GM15510 (cell line): ENCODE data around the gene PAK1.

ENCODE experiments used
- POLR2A ChIP-seq: IDR thresholded peaks from 3 replicates; pipeline ENCODE4 v1.6.1; 2011; ENCODE audit warnings: borderline replicate concordance; ENCODE audit not compliant: insufficient read length; ENCODE audit errors: extremely low read depth

PAK1 gene

DNA sequence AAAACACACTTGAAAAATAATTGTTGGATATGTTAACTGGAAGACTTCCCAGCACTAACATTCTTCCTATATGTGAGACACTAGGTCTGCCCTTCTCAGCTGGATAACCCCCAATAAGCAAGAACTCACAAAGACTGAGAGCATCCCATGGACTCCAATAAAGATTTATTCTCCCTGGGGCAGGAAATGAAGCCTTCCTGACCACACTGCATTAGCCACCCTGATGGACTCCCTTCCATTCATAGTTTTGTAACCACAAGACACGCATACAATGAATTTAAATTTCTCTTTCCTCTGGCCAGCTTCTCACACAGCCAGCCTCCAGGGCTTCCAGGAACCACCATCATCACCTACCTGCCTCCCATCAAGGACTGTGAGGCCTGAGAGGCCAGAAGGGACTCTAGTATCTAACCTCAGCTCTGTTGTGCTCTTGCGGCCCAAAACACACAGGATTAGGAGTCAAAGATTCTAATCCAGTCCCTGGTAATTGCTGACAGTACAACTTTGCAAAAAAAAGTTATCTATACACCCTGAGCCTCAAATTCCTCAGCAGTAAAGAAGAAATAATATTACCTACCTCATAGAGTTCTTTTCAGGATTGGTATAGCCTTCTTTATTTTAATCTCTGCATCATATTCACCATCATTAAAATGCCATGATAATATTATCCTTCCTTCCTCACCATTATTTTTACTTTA lies 126.8 kb downstream of the PAK1 start:
- TF ChIP-seq POLR2A, result no peak

DNA sequence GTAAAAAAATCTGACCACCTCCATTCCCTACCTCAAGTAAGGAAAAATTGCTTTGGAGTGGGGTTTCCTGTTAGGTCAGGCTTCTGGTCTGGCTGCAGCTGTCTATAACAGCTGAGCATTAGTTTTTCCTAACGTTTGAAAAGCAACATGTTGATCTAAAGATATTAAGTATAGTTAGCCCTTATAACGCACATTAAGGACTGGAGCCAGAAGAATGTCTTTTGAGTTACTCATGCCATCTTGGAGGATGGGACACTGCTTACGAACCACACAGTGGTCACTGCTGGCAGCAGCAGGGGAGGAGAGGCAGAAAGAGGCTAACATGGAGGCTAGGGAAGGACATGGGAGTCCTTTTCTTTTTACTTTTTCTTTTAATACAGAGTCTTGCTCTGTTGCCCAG lies 128.3 kb downstream of the PAK1 start:
- TF ChIP-seq POLR2A, result no peak

DNA sequence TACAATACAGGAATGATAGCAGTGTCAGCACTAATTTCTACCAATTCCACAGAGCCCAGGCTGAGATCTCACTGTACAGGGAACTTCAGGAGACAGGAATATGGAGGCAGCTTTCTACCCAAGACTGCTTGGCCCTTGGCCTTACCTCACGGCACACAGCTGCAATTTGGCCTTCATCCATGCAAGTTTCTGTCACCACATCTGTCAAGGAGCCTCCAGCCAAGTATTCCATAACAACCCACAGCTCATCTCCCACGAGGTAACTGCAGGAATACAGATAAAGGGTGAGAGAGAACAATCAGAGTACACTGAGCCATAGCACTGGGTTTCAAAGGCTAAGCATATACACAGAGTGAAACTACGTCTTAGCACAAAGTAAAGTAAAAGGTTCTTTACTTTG lies 133.4 kb downstream of the PAK1 start:
- no peak for TF ChIP-seq POLR2A

- TF ChIP-seq POLR2A, result no peak
Observed at GRCh38 chr11:77332259-77332658, 141.6 kb downstream of the PAK1 start.

GRCh38 chr11:77325159-77325558 lies 148.7 kb downstream of the PAK1 start:
- no peak for TF ChIP-seq POLR2A

DNA sequence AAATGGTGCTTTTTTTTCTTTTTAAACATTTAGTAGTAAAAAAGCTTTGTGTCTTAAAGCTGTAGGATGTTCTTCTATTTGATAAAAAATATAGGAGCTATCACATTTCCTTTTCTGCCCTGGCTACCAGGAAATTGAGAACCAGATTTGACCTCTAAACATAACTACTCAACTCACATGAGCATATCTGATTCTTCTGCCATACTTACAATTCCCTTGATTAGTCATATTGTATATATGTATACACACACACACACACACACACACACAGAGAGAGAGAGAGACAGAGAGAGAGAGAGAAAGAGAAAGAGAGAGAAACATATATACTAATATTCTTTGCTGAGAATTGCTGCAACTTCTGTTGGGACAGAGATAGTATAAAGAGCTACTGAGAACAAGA lies 149.4 kb downstream of the PAK1 start:
- no peak for TF ChIP-seq POLR2A

DNA sequence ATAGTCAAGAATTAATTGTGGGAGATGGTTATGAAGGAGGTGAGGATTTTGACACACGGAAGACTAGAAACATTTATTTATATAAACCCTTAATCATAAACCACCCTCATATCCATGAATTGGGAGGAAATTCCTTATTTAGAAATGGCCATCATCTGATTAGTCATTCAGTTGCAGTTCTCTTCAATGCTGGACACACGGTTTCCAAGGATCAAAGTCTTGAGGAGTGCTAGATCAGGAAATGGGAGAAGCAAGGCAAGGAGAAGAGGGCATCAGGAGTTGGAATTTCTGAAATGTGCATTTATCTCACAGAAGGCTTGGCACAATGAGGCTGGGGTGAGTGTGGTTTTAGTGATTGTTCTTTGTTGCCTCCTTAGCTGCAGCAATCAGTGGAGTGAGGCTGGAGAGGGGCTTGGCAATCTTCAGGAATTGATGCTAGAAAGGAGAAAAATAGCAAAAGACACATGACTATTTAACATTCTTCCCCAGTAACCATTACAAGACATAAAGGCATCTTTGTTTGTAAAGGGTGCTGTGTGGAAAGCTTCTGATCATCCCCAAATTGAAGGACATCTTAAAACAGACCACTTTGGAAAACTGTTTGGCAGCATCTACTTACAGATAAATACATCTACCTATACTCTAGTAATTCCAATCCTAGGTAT lies 150.8 kb downstream of the PAK1 start:
- no peak for TF ChIP-seq POLR2A

GRCh38 chr11:77322506-77322905 lies 151.4 kb downstream of the PAK1 start:
- TF ChIP-seq POLR2A, result no peak

DNA sequence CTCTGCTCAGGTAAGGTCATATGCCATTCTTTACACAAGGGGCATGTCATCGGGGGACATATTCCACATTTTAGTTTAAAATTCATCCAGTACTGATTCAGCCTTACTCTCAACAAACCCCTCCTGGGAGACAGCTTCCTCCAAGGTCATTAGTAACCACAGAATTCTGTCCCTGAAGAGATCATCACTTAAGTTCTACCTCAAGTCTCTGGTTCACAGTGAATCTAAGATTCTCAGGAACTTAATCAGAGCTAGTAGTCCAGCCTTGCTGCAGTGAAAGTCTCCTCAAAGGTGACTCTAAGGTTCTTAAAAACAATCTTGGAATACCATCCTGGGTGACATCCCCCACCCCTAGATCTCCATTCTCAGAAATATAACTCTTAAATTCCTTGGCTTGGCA lies 153.5 kb downstream of the PAK1 start:
- no peak for TF ChIP-seq POLR2A

GRCh38 chr11:77318600-77318999 lies 155.3 kb downstream of the PAK1 start:
- TF ChIP-seq POLR2A, result no peak

- no peak for TF ChIP-seq POLR2A
Observed at GRCh38 chr11:77316733-77317342, 157.1 kb downstream of the PAK1 start.

DNA sequence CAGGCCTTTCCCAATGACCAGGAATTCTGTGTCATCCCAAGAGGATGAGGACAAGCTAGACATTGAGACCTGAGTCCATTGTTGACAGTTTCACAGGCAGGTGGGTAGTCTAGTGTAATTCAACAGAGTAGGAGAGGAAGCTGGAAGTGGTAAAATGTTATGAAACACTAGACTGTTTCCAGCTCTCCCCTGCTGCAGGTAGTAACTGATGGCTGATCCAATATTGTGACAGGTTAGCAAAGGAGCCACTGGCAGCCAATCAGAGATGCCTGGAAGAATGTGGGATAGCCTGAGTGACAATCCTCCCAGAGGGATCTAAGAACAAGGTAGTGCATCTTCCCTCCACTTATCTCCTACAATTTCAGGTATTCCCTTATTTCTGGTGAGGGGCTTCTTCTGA lies 161.8 kb downstream of the PAK1 start:
- TF ChIP-seq POLR2A, result no peak

DNA sequence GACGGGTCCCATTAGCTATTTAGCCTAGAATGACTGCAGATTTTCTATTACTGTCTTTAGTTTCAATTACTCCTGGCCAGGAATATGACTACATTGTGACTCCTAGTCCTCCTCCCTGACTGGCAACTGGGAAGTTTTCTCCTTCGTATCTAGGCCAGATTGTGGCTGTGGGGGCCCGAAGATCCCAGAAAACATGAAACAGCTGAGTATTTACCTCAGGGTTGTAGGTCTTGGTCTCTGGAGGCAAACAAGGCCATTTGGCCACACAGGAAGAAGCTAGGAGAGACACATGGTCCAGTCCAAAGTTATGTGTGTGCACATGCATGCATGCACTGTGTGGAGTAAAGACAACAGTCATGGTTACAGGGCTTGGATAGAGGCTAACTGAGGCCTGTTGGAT lies 162.2 kb downstream of the PAK1 start:
- TF ChIP-seq POLR2A, result no peak

- no peak for TF ChIP-seq POLR2A
Observed at GRCh38 chr11:77310721-77311120, 163.2 kb downstream of the PAK1 start.

DNA sequence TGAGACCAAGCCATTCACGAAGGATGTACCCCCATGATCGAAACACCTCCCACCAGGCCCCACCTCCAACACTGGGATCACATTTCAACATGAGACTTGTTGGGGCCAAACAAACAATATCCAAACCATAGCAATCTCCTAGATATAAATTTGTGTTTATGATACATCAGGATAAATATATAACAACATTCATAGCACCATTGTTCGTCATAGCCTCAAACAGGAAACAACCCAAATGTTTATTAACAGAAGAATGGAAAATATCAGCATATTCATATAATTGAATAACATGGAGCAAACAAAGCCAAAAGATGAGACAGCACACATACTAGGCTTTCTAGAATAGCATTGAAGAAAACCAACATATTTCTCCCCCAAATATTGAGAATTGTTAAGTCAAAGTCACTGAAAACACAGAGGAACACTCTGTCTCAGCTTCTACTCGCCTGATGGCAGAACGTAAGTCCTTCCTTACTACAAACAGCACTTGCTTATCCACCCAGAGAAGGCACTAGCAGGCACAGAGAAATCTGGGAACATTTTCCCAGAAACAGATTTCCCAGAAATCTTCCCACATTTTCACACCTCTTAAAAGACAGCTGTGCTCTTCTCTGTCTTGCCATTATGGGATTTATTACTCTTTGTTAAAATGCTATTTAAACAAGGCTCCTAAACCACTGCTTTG lies 164.4 kb downstream of the PAK1 start:
- no peak for TF ChIP-seq POLR2A
